ENCODE measurements around the gene ROCK2. TPM values are rescaled to one million over a fixed set of nuclear protein-coding genes. Genes with fewer than 3 reads are reported as not detected.
A peak's percentile ranks its signal among the peaks of the same experiment; 100 is the strongest.

ROCK2 gene
- total and polyA plus RNA-seq, 9 of the 15 experiments (the other 6 are each of a cell fraction or from before 2014, with no cell fraction given): 4.9 to 30.6 (median 14.3) TPM

DNA sequence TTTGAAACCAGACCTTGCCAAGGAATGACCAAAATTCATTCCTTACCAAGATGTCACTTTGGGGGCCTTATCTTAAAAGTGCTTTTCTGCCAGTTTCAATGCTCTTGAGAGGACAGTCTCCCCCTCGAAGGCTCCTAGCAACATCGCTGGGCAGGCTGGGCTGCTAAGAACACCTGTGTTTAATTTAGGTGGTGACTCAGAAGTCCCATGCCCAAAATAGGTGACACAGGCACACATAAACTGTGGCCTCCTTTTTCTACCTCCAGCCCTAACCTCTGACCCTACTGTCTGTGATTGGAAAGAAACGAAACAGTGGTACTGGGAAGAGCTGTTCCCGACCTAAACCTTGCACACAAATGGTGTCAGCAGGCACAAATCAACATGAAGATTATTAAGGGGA, 28.7 kb upstream of the ROCK2 start:
- no peak overlapping the region for H3K9ac ChIP-seq (ENCODE audit: insufficient read depth in 1 of 2, low read depth in 2 of 2, low read length in 2 of 2)
- H3K36me3 ChIP-seq (ENCODE audit: control insufficient read depth, insufficient read depth, low read length): no peaks in the 10 kb centered on the region
- in situ Hi-C loops (cut with MboI) (no loop called here), intact Hi-C loops (cut with micrococcal nuclease) (no loop called here)
- no peaks in the 10 kb centered on the region for H3K79me2 ChIP-seq (ENCODE audit: control insufficient read depth, insufficient read depth, low read length)
- TF ChIP-seq, protein P1, sequence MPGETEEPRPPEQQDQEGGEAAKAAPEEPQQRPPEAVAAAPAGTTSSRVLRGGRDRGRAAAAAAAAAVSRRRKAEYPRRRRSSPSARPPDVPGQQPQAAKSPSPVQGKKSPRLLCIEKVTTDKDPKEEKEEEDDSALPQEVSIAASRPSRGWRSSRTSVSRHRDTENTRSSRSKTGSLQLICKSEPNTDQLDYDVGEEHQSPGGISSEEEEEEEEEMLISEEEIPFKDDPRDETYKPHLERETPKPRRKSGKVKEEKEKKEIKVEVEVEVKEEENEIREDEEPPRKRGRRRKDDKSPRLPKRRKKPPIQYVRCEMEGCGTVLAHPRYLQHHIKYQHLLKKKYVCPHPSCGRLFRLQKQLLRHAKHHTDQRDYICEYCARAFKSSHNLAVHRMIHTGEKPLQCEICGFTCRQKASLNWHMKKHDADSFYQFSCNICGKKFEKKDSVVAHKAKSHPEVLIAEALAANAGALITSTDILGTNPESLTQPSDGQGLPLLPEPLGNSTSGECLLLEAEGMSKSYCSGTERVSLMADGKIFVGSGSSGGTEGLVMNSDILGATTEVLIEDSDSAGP (CRISPR knock-in tag; IDR thresholded peaks at IDR 0.05): no peak
- TF ChIP-seq NR4A1 (CRISPR knock-in tag; IDR thresholded peaks at IDR 0.05): peak; percentile 26; the same call in 1 of the 2 replicates
- TF ChIP-seq NR4A1 (tag; IDR thresholded peaks at IDR 0.05): no peak
- TF ChIP-seq TEAD1 (CRISPR knock-in tag; IDR thresholded peaks at IDR 0.05): no peak
- H3K27me3 ChIP-seq (ENCODE audit: control insufficient read depth in 2 of 2, insufficient read depth in 2 of 2, low read length in 2 of 2): peaks cover 0 to 18% of the 10 kb centered on the region in 2 experiments; a peak in 1 of 5 replicates
- no peak overlapping the region for H2AFZ ChIP-seq (ENCODE audit: low read depth, low read length)
- no peak overlapping the region for H3K4me2 ChIP-seq (ENCODE audit: insufficient read depth, low read length)
- no peaks in the 10 kb centered on the region for H3K9me3 ChIP-seq (replicated peaks; ENCODE audit: control insufficient read depth, insufficient read depth, low read depth, low read length)
- BruUV-seq (replicated peaks): no TSS peak
- POLR2A ChIA-PET: interaction anchor here (1.2 kb wide), 1 partner anchor 28 kb away, joined by 5 read pairs; the partner anchor contains the start of gene ROCK2
- peaks cover 0 to 9% of the 10 kb centered on the region in 2 experiments; a peak in 2 of 5 replicates for H3K4me1 ChIP-seq (replicated peaks in 1 of 2; ENCODE audit: control insufficient read depth in 2 of 2, insufficient read depth in 2 of 2, low read length in 2 of 2)
- no peak for DNase-seq (ENCODE audit: extremely low read depth in 1 of 4, low spot score in 3 of 4)
- 9% methylated on average over 4 of the region's 4 CpGs for WGBS (ENCODE audit: insufficient coverage, low coverage, missing lambda C conversion rate)
- FAIRE-seq: no peak
- no peaks in the 10 kb centered on the region for H3K9me1 ChIP-seq (ENCODE audit: control insufficient read depth, insufficient read depth, low read length)
- H3K4me3 ChIP-seq: no peak overlapping the region
- H3K27ac ChIP-seq (ENCODE audit: extremely low read depth, low read depth, low read length): no peak overlapping the region
- no peaks in the 10 kb centered on the region for H4K20me1 ChIP-seq (replicated peaks; ENCODE audit: control insufficient read depth, insufficient read depth, low read length)
- CTCF ChIA-PET (ENCODE audit: low intra/inter-chr PET ratio): no interaction called here
- ATAC-seq: no peak
